Osteocyte (in vitro differentiated cells): ENCODE data around the gene BET1. TPM values are rescaled to one million over a fixed set of nuclear protein-coding genes. Genes with fewer than 3 reads are reported as not detected.
"Not testable (repeated sequence)": the region's sequence is repeated elsewhere in the genome, so short reads cannot be mapped to it uniquely, and the experiment has no call there.

Source experiments
- DNase-seq: peaks from one replicate; pipeline ENCODE4 v3.0.0; 2021; ENCODE audit warnings: mixed read lengths; ENCODE audit not compliant: unreplicated experiment; ENCODE audit errors: extremely low spot score
- H3K27ac Mint-ChIP-seq: one replicate; pipeline ENCODE4 v1.8.0; 2021; ENCODE audit warnings: mild to moderate bottlenecking, mixed read lengths; ENCODE audit not compliant: unreplicated experiment
- H3K27me3 Mint-ChIP-seq: one replicate; pipeline ENCODE4 v1.8.0; 2021; ENCODE audit warnings: mixed read lengths; ENCODE audit not compliant: unreplicated experiment
- H3K36me3 Mint-ChIP-seq: one replicate; pipeline ENCODE4 v1.8.0; 2021; ENCODE audit warnings: mixed read lengths; ENCODE audit not compliant: unreplicated experiment
- H3K4me1 Mint-ChIP-seq: one replicate; pipeline ENCODE4 v1.8.0; 2021; ENCODE audit warnings: mixed read lengths; ENCODE audit not compliant: unreplicated experiment
- H3K4me3 Mint-ChIP-seq: one replicate; pipeline ENCODE4 v1.8.0; 2021; ENCODE audit warnings: mild to moderate bottlenecking, moderate library complexity, mixed read lengths; ENCODE audit not compliant: unreplicated experiment
- H3K9me3 Mint-ChIP-seq: one replicate; pipeline ENCODE4 v1.8.0; 2021; ENCODE audit warnings: mixed read lengths; ENCODE audit not compliant: unreplicated experiment
- CTCF ChIP-seq: fragments of 200-600 bp; sonication (generic); IDR thresholded peaks from 2 replicates; pipeline ENCODE4 v1.5.0; 2021; ENCODE audit warnings: antibody characterized with exemption, mild to moderate bottlenecking, moderate library complexity
- total RNA-seq: library from RNA; stranded (reverse); gene quantifications from 2 replicates; pipeline ENCODE4 v1.2.1, GENCODE V29; 2021

Gene BET1
- total RNA-seq, 1 donor from 2014 or later: 29.3 TPM

GRCh38 chr7:94031865-94032264 lies 27.7 kb upstream of the BET1 start:
- no peak for TF ChIP-seq CTCF
- Mint-ChIP-seq H3K27ac (no peak overlapping the region), H3K4me1 (peaks cover 7% of the 10 kb centered on the region), H3K9me3 (no peaks in the 10 kb centered on the region), H3K4me3 (no peak overlapping the region), H3K36me3 (no peaks in the 10 kb centered on the region), H3K27me3 (peaks cover 12% of the 10 kb centered on the region)
- no peak for DNase-seq

GRCh38 chr7:94030634-94031033 lies 26.5 kb upstream of the BET1 start:
- no peak overlapping the region for H3K4me3 Mint-ChIP-seq
- DNase-seq: no peak
- peaks cover 8% of the 10 kb centered on the region for H3K27me3 Mint-ChIP-seq
- no peaks in the 10 kb centered on the region for H3K36me3 Mint-ChIP-seq
- no peaks in the 10 kb centered on the region for H3K9me3 Mint-ChIP-seq
- H3K4me1 Mint-ChIP-seq: peaks cover 7% of the 10 kb centered on the region
- TF ChIP-seq CTCF: no peak
- no peak overlapping the region for H3K27ac Mint-ChIP-seq

- no peak overlapping the region for H3K4me3 Mint-ChIP-seq
- no peak for TF ChIP-seq CTCF
- peaks cover 8% of the 10 kb centered on the region for H3K27me3 Mint-ChIP-seq
Measured at GRCh38 chr7:94029976-94030375, 25.8 kb upstream of the BET1 start.

GRCh38 chr7:94028768-94029167 lies 24.6 kb upstream of the BET1 start:
- Mint-ChIP-seq H3K9me3 (no peaks in the 10 kb centered on the region), H3K4me1 (peaks cover 7% of the 10 kb centered on the region), H3K27me3 (peaks cover 8% of the 10 kb centered on the region), H3K4me3 (no peak overlapping the region), H3K27ac (peak overlapping the region; percentile 20), H3K36me3 (no peaks in the 10 kb centered on the region)
- DNase-seq: no peak
- no peak for TF ChIP-seq CTCF

More at GRCh38 chr7:94029976-94030375, 25.8 kb upstream of the BET1 start:
- DNase-seq: no peak
- Mint-ChIP-seq H3K9me3 (no peaks in the 10 kb centered on the region), H3K4me1 (peaks cover 7% of the 10 kb centered on the region), H3K36me3 (no peaks in the 10 kb centered on the region), H3K27ac (no peak overlapping the region)

- DNase-seq, H3K27ac Mint-ChIP-seq, H3K4me1 Mint-ChIP-seq, H3K9me3 Mint-ChIP-seq, H3K36me3 Mint-ChIP-seq, H3K4me3 Mint-ChIP-seq: not testable (repeated sequence)
- H3K27me3 Mint-ChIP-seq: peaks cover 12% of the 10 kb centered on the region
Measured at GRCh38 chr7:94026619-94027018, 22.5 kb upstream of the BET1 start.

- no peaks in the 10 kb centered on the region for H3K36me3 Mint-ChIP-seq
- H3K27me3 Mint-ChIP-seq: peaks cover 9% of the 10 kb centered on the region
- H3K4me3 Mint-ChIP-seq: no peak overlapping the region
- DNase-seq: no peak
- H3K4me1 Mint-ChIP-seq: no peaks in the 10 kb centered on the region
- H3K9me3 Mint-ChIP-seq: no peaks in the 10 kb centered on the region
- H3K27ac Mint-ChIP-seq: no peak overlapping the region
- no peak for TF ChIP-seq CTCF
Measured at GRCh38 chr7:94022550-94022949, 18.4 kb upstream of the BET1 start.
